ENCODE results near the gene TMED8. TPM values are rescaled to one million over a fixed set of nuclear protein-coding genes. Genes with fewer than 3 reads are reported as not detected.

Gene TMED8
- total and polyA plus RNA-seq, 4 experiments from 2014 or later = 2.5 to 8.6 (median 5.9) TPM

GRCh38 chr14:77310026-77310425 lies 66.9 kb downstream of the TMED8 start:
- Histone ChIP-seq H3K36me3 (ENCODE audit: insufficient read depth, low read length) (no peaks in the 10 kb centered on the region), H3K27ac (ENCODE audit: low read depth, low read length) (no peak overlapping the region), H3K4me1 (ENCODE audit: insufficient read depth, low read length) (no peaks in the 10 kb centered on the region), H3K27me3 (ENCODE audit: insufficient read depth, low read length) (no peaks in the 10 kb centered on the region), H3K9me3 (ENCODE audit: control insufficient read depth in 1 of 2, low read length in 2 of 2) (no peaks in the 10 kb centered on the region), H3K4me3 (ENCODE audit: low read length in 2 of 2) (no peak overlapping the region)
- intact Hi-C loops (cut with micrococcal nuclease) = no loop called here
- H3K36me3 Mint-ChIP-seq = peaks cover 3 to 7% of the 10 kb centered on the region in 2 donors
- ChIA-PET CTCF (ENCODE audit: partially characterized antibody) (interaction anchor here (1.1 kb wide), 1 partner anchor 9 kb away, joined by 4 read pairs; no protein-coding TSS in a partner anchor), POLR2A (ENCODE audit: partially characterized antibody) (no interaction called here)
- H3K4me3 Mint-ChIP-seq = no peak overlapping the region
- DNase-seq = no peak
- no peaks in the 10 kb centered on the region for H3K27me3 Mint-ChIP-seq
- no peaks in the 10 kb centered on the region for H3K4me1 Mint-ChIP-seq
- no peaks in the 10 kb centered on the region for H3K9me3 Mint-ChIP-seq
- H3K27ac Mint-ChIP-seq = no peak overlapping the region

- Histone ChIP-seq H3K27me3 (ENCODE audit: insufficient read depth, low read length) (no peaks in the 10 kb centered on the region), H3K27ac (ENCODE audit: low read depth, low read length) (no peak overlapping the region), H3K4me1 (ENCODE audit: insufficient read depth, low read length) (no peaks in the 10 kb centered on the region), H3K4me3 (ENCODE audit: low read length in 2 of 2) (no peak overlapping the region), H3K9me3 (ENCODE audit: control insufficient read depth in 1 of 2, low read length in 2 of 2) (no peaks in the 10 kb centered on the region), H3K36me3 (ENCODE audit: insufficient read depth, low read length) (no peaks in the 10 kb centered on the region)
- H3K9me3 Mint-ChIP-seq = no peaks in the 10 kb centered on the region
- H3K27ac Mint-ChIP-seq = no peak overlapping the region
- POLR2A ChIA-PET (ENCODE audit: partially characterized antibody) = no interaction called here
- H3K27me3 Mint-ChIP-seq = no peaks in the 10 kb centered on the region
- no peaks in the 10 kb centered on the region for H3K4me1 Mint-ChIP-seq
- H3K4me3 Mint-ChIP-seq = no peak overlapping the region
- DNase-seq = no peak
- peaks cover 3 to 7% of the 10 kb centered on the region in 2 donors for H3K36me3 Mint-ChIP-seq
- intact Hi-C loops (cut with micrococcal nuclease) = no loop called here
- CTCF ChIA-PET (ENCODE audit: partially characterized antibody) = interaction anchor here (1.1 kb wide), 1 partner anchor 8 kb away, joined by 4 read pairs; no protein-coding TSS in a partner anchor
These were observed 67.8 kb downstream of the TMED8 start for GRCh38 chr14:77309131-77309530.

- no peaks in the 10 kb centered on the region for H3K4me1 ChIP-seq (ENCODE audit: insufficient read depth, low read length)
- H3K4me3 ChIP-seq (ENCODE audit: low read length in 2 of 2) = no peak overlapping the region
- H3K9me3 Mint-ChIP-seq = peaks cover 0 to 2% (median 0%) of the 10 kb centered on the region in 8 donors
- intact Hi-C loops (cut with micrococcal nuclease) = no loop called here
- no peaks in the 10 kb centered on the region for H3K9me3 ChIP-seq (ENCODE audit: control insufficient read depth in 1 of 2, low read length in 2 of 2)
- no peaks in the 10 kb centered on the region for H3K27me3 ChIP-seq (ENCODE audit: insufficient read depth, low read length)
- no peak overlapping the region for H3K4me3 Mint-ChIP-seq
- H3K36me3 ChIP-seq (ENCODE audit: insufficient read depth, low read length) = no peaks in the 10 kb centered on the region
- H3K36me3 Mint-ChIP-seq = peaks cover 6 to 12% of the 10 kb centered on the region in 2 donors
- no peaks in the 10 kb centered on the region for H3K27me3 Mint-ChIP-seq
- ChIA-PET POLR2A (ENCODE audit: partially characterized antibody) (interaction anchor here (1.1 kb wide), 1 partner anchor 9 kb away, joined by 4 read pairs; no protein-coding TSS in a partner anchor), CTCF (ENCODE audit: partially characterized antibody) (interaction anchor here (4.9 kb wide), 1 partner anchor 8 kb away, joined by 49 read pairs; no protein-coding TSS in a partner anchor)
- H3K27ac ChIP-seq (ENCODE audit: low read depth, low read length) = no peak overlapping the region
- no peak overlapping the region for H3K27ac Mint-ChIP-seq
- no peaks in the 10 kb centered on the region for H3K4me1 Mint-ChIP-seq
- no peak for DNase-seq
These were observed 69.9 kb downstream of the TMED8 start for GRCh38 chr14:77306851-77307496.

GRCh38 chr14:77306416-77306815 lies 70.5 kb downstream of the TMED8 start:
- intact Hi-C loops (cut with micrococcal nuclease) = no loop called here
- Histone ChIP-seq H3K27me3 (ENCODE audit: insufficient read depth, low read length) (no peaks in the 10 kb centered on the region), H3K9me3 (ENCODE audit: control insufficient read depth in 1 of 2, low read length in 2 of 2) (no peaks in the 10 kb centered on the region), H3K4me3 (ENCODE audit: low read length in 2 of 2) (no peak overlapping the region), H3K27ac (ENCODE audit: low read depth, low read length) (no peak overlapping the region), H3K36me3 (ENCODE audit: insufficient read depth, low read length) (no peaks in the 10 kb centered on the region), H3K4me1 (ENCODE audit: insufficient read depth, low read length) (no peaks in the 10 kb centered on the region)
- no peak for DNase-seq
- H3K4me3 Mint-ChIP-seq = no peak overlapping the region
- peaks cover 0 to 2% (median 0%) of the 10 kb centered on the region in 8 donors for H3K9me3 Mint-ChIP-seq
- no peaks in the 10 kb centered on the region for H3K4me1 Mint-ChIP-seq
- POLR2A ChIA-PET (ENCODE audit: partially characterized antibody) = interaction anchor here (1.1 kb wide), 1 partner anchor 10 kb away, joined by 4 read pairs; no protein-coding TSS in a partner anchor
- H3K27ac Mint-ChIP-seq = no peak overlapping the region
- CTCF ChIA-PET (ENCODE audit: partially characterized antibody) = interaction anchor here (4.9 kb wide), 1 partner anchor 9 kb away, joined by 49 read pairs; no protein-coding TSS in a partner anchor
- peaks cover 6 to 9% of the 10 kb centered on the region in 2 donors for H3K36me3 Mint-ChIP-seq
- no peaks in the 10 kb centered on the region for H3K27me3 Mint-ChIP-seq

GRCh38 chr14:77305696-77306095 lies 71.2 kb downstream of the TMED8 start:
- intact Hi-C loops (cut with micrococcal nuclease) = no loop called here
- CTCF ChIA-PET (ENCODE audit: partially characterized antibody) = interaction anchor here (4.9 kb wide), 1 partner anchor 10 kb away, joined by 49 read pairs; no protein-coding TSS in a partner anchor

GRCh38 chr14:77303417-77304156 lies 73.3 kb downstream of the TMED8 start:
- H3K4me1 Mint-ChIP-seq = no peaks in the 10 kb centered on the region

More at GRCh38 chr14:77305696-77306095, 71.2 kb downstream of the TMED8 start:
- Mint-ChIP-seq H3K4me3 (no peak overlapping the region), H3K9me3 (peaks cover 0 to 2% (median 0%) of the 10 kb centered on the region in 8 donors), H3K36me3 (peaks cover 6 to 7% of the 10 kb centered on the region in 2 donors), H3K4me1 (no peaks in the 10 kb centered on the region), H3K27ac (peak overlapping the region in 1 of 7 donors; percentile 28), H3K27me3 (no peaks in the 10 kb centered on the region)
- POLR2A ChIA-PET (ENCODE audit: partially characterized antibody) = no interaction called here
- Histone ChIP-seq H3K36me3 (ENCODE audit: insufficient read depth, low read length) (no peaks in the 10 kb centered on the region), H3K4me1 (ENCODE audit: insufficient read depth, low read length) (no peaks in the 10 kb centered on the region), H3K27ac (ENCODE audit: low read depth, low read length) (no peak overlapping the region), H3K27me3 (ENCODE audit: insufficient read depth, low read length) (no peaks in the 10 kb centered on the region), H3K9me3 (ENCODE audit: control insufficient read depth in 1 of 2, low read length in 2 of 2) (no peaks in the 10 kb centered on the region), H3K4me3 (ENCODE audit: low read length in 2 of 2) (no peak overlapping the region)
- DNase-seq = no peak

GRCh38 chr14:77302926-77303325 lies 74.0 kb downstream of the TMED8 start:
- Mint-ChIP-seq H3K4me3 (no peak overlapping the region), H3K36me3 (peaks cover 8 to 15% of the 10 kb centered on the region in 2 donors), H3K9me3 (peaks cover 0 to 2% (median 0%) of the 10 kb centered on the region in 8 donors), H3K27me3 (no peaks in the 10 kb centered on the region), H3K27ac (no peak overlapping the region), H3K4me1 (no peaks in the 10 kb centered on the region)
- no peak for DNase-seq
- POLR2A ChIA-PET (ENCODE audit: partially characterized antibody) = interaction anchor here (0.6 kb wide), 1 partner anchor 293 kb away, joined by 3 read pairs; no protein-coding TSS in a partner anchor
- CTCF ChIA-PET (ENCODE audit: partially characterized antibody) = interaction anchor here (3.0 to 4.9 kb wide), 2 partner anchors 12 to 13 kb away, joined by 23 to 49 read pairs; no protein-coding TSS in a partner anchor
- no peaks in the 10 kb centered on the region for H3K9me3 ChIP-seq (ENCODE audit: control insufficient read depth in 1 of 2, low read length in 2 of 2)
- H3K27me3 ChIP-seq (ENCODE audit: insufficient read depth, low read length) = no peaks in the 10 kb centered on the region
- H3K4me1 ChIP-seq (ENCODE audit: insufficient read depth, low read length) = no peaks in the 10 kb centered on the region
- H3K4me3 ChIP-seq (ENCODE audit: low read length in 2 of 2) = no peak overlapping the region
- intact Hi-C loops (cut with micrococcal nuclease) = no loop called here
- H3K27ac ChIP-seq (ENCODE audit: low read depth, low read length) = no peak overlapping the region
- no peaks in the 10 kb centered on the region for H3K36me3 ChIP-seq (ENCODE audit: insufficient read depth, low read length)

More at GRCh38 chr14:77303417-77304156, 73.3 kb downstream of the TMED8 start:
- H3K36me3 Mint-ChIP-seq = peaks cover 6 to 8% of the 10 kb centered on the region in 2 donors
- DNase-seq = no peak
- intact Hi-C loops (cut with micrococcal nuclease) = no loop called here
- no peak overlapping the region for H3K27ac ChIP-seq (ENCODE audit: low read depth, low read length)
- H3K9me3 ChIP-seq (ENCODE audit: control insufficient read depth in 1 of 2, low read length in 2 of 2) = no peaks in the 10 kb centered on the region
- H3K27me3 ChIP-seq (ENCODE audit: insufficient read depth, low read length) = no peaks in the 10 kb centered on the region
- peaks cover 0 to 2% (median 0%) of the 10 kb centered on the region in 8 donors for H3K9me3 Mint-ChIP-seq
- POLR2A ChIA-PET (ENCODE audit: partially characterized antibody) = no interaction called here
- no peaks in the 10 kb centered on the region for H3K36me3 ChIP-seq (ENCODE audit: insufficient read depth, low read length)
- no peaks in the 10 kb centered on the region for H3K27me3 Mint-ChIP-seq
- H3K4me1 ChIP-seq (ENCODE audit: insufficient read depth, low read length) = no peaks in the 10 kb centered on the region
- no peak overlapping the region for H3K4me3 ChIP-seq (ENCODE audit: low read length in 2 of 2)
- peak overlapping the region in 1 of 7 donors; percentile 10 for H3K27ac Mint-ChIP-seq
- H3K4me3 Mint-ChIP-seq = no peak overlapping the region
- CTCF ChIA-PET (ENCODE audit: partially characterized antibody) = interaction anchor here (4.9 kb wide), 1 partner anchor 12 kb away, joined by 49 read pairs; no protein-coding TSS in a partner anchor
